CD4-positive, alpha-beta memory T cell (primary cell): Measurements from ENCODE around the gene XPR1. TPM values are rescaled to one million over a fixed set of nuclear protein-coding genes. Genes with fewer than 3 reads are reported as not detected.
A peak's percentile ranks its signal among the peaks of the same experiment; 100 is the strongest.

Source experiments
- CTCF ChIA-PET: fragments of 350-600 bp; sonication (Branson Sonifier 250); formaldehyde crosslinking; loops from one replicate; lab custom pipeline; 2021; ENCODE audit warnings: inconsistent platforms; ENCODE audit not compliant: partially characterized antibody; lab: Charles Lee
- POLR2A ChIA-PET: fragments of 350-600 bp; sonication (Branson Sonifier 250); formaldehyde crosslinking; loops from one replicate; lab custom pipeline; 2021; ENCODE audit not compliant: partially characterized antibody; lab: Charles Lee
- DNase-seq, 5 donors: peaks; one replicate each; pipeline versions ENCODE4 v3.0.0 to v3.0.0-alpha.2; 2020 to 2022; ENCODE audit warnings: mixed read lengths in 1 of 5
- H3K27ac ChIP-seq: one replicate; pipeline ENCODE4 v1.7.0; 2013; ENCODE audit warnings: low read depth, low read length
- H3K27me3 ChIP-seq: 2 replicates; pipeline ENCODE4 v1.7.0; 2013; ENCODE audit warnings: mild to moderate bottlenecking, low read length, moderate library complexity; ENCODE audit not compliant: insufficient read depth
- H3K36me3 ChIP-seq: 2 replicates; pipeline ENCODE4 v1.7.0; 2013; ENCODE audit warnings: mild to moderate bottlenecking, low read length, moderate library complexity; ENCODE audit not compliant: insufficient read depth
- H3K4me1 ChIP-seq: 2 replicates; pipeline ENCODE4 v1.7.0; 2013; ENCODE audit warnings: mild to moderate bottlenecking, low read length, moderate library complexity; ENCODE audit not compliant: insufficient read depth
- H3K4me3 ChIP-seq, 2 donors: one replicate each; pipeline ENCODE4 v1.7.0; 2013; ENCODE audit warnings: low read length in 2 of 2, mild to moderate bottlenecking in 1 of 2
- H3K9me3 ChIP-seq, 2 donors: one replicate each; pipeline ENCODE4 v1.7.0; 2013; ENCODE audit warnings: low read length in 2 of 2, control low read depth in 1 of 2; ENCODE audit not compliant: control insufficient read depth in 1 of 2
- H3K27ac Mint-ChIP-seq, 7 donors: one replicate each; pipeline ENCODE4 v1.8.0; 2020 to 2021; ENCODE audit warnings: mixed read lengths in 7 of 7, mild to moderate bottlenecking in 6 of 7, inconsistent platforms in 3 of 7, moderate library complexity in 3 of 7
- H3K27me3 Mint-ChIP-seq, 2 donors: one replicate each; pipeline ENCODE4 v1.8.0; 2020 to 2021; ENCODE audit warnings: mixed read lengths in 2 of 2
- H3K36me3 Mint-ChIP-seq, 2 donors: one replicate each; pipeline ENCODE4 v1.8.0; 2020 to 2021; ENCODE audit warnings: mixed read lengths in 2 of 2, inconsistent platforms in 1 of 2, mild to moderate bottlenecking in 1 of 2
- H3K4me1 Mint-ChIP-seq, 4 donors: one replicate each; pipeline ENCODE4 v1.8.0; 2020 to 2021; ENCODE audit warnings: mixed read lengths in 4 of 4, mild to moderate bottlenecking in 1 of 4
- H3K4me3 Mint-ChIP-seq, 8 donors: one replicate each; pipeline ENCODE4 v1.8.0; 2020 to 2021; ENCODE audit warnings: mixed read lengths in 8 of 8, mild to moderate bottlenecking in 7 of 8, moderate library complexity in 6 of 8, inconsistent platforms in 3 of 8
- H3K9me3 Mint-ChIP-seq, 8 donors: one replicate each; pipeline ENCODE4 v1.8.0; 2020 to 2021; ENCODE audit warnings: mixed read lengths in 8 of 8, mild to moderate bottlenecking in 5 of 8, inconsistent platforms in 3 of 8, moderate library complexity in 1 of 8
- intact Hi-C: fragments of 100-400 bp; cut with micrococcal nuclease; formaldehyde crosslinking; loops from one replicate; pipeline ENCODE4 v1.15.1; 2023
- polyA plus RNA-seq, 2 donors: library from polyadenylated mRNA; unstranded; fragments of 300-500 nt; fragmentation: Illumina TruSeq; gene quantifications; one replicate each; pipeline ENCODE4 v1.2.3, GENCODE V29; 2021
- total RNA-seq, 2 experiments: library from RNA; stranded (reverse); gene quantifications; one replicate each; pipeline ENCODE4 v1.2.3, GENCODE V29; 2021

The XPR1 gene
- total and polyA plus RNA-seq, 4 experiments from 2014 or later, result 6.5 to 17.0 (median 12.6) TPM

GRCh38 chr1:180633057-180634056, 1.5 kb downstream of the XPR1 start:
- Histone ChIP-seq H3K27ac (peak overlapping the region; percentile 91), H3K27me3 (no peaks in the 10 kb centered on the region), H3K36me3 (no peaks in the 10 kb centered on the region), H3K9me3 (no peaks in the 10 kb centered on the region), H3K4me3 (peak overlapping the region in 1 of 2 donors; percentile 74), H3K4me1 (peaks cover 33% of the 10 kb centered on the region)
- DNase-seq, result no peak
- intact Hi-C loops, result loop anchor here (5.0 to 10.0 kb wide), 6 partner anchors 229 to 761 kb away; partner anchors contain the start of genes CEP350, IER5 and STX6
- Mint-ChIP-seq H3K27ac (no peak overlapping the region), H3K9me3 (no peaks in the 10 kb centered on the region), H3K27me3 (no peaks in the 10 kb centered on the region), H3K4me3 (no peak overlapping the region), H3K36me3 (peaks cover 0 to 5% of the 10 kb centered on the region in 2 donors), H3K4me1 (peaks cover 7 to 13% (median 9%) of the 10 kb centered on the region in 4 donors)
- CTCF ChIA-PET, result interaction anchor here (1.1 to 2.6 kb wide), 4 partner anchors 8 to 229 kb away, joined by 4 to 18 read pairs (median 6); partner anchors contain the start of gene ACBD6
- POLR2A ChIA-PET, result interaction anchor here (2.0 kb wide), 1 partner anchor 389 kb away, joined by 5 read pairs; the partner anchor contains the start of gene STX6

GRCh38 chr1:180636138-180636537, 4.3 kb downstream of the XPR1 start:
- CTCF ChIA-PET, result interaction anchor here (1.0 kb wide), 1 partner anchor 11 kb away, joined by 3 read pairs; no protein-coding TSS in a partner anchor

GRCh38 chr1:180639871-180640270, 8.0 kb downstream of the XPR1 start:
- Mint-ChIP-seq H3K4me3 (no peak overlapping the region), H3K4me1 (peaks cover 20 to 36% (median 24%) of the 10 kb centered on the region in 4 donors), H3K36me3 (peaks cover 0 to 9% of the 10 kb centered on the region in 2 donors), H3K27me3 (no peaks in the 10 kb centered on the region), H3K9me3 (no peaks in the 10 kb centered on the region), H3K27ac (no peak overlapping the region)
- no peak overlapping the region for H3K27ac ChIP-seq
- H3K4me3 ChIP-seq, result no peak overlapping the region
- no peaks in the 10 kb centered on the region for H3K27me3 ChIP-seq
- intact Hi-C loops, result loop anchor here (10.0 kb wide), 1 partner anchor 755 kb away; no protein-coding TSS in a partner anchor
- H3K9me3 ChIP-seq, result no peaks in the 10 kb centered on the region
- no peak for DNase-seq
- CTCF ChIA-PET, result no interaction called here
- H3K4me1 ChIP-seq, result peaks cover 7% of the 10 kb centered on the region
- no peaks in the 10 kb centered on the region for H3K36me3 ChIP-seq
- POLR2A ChIA-PET, result no interaction called here

More at GRCh38 chr1:180636138-180636537, 4.3 kb downstream of the XPR1 start:
- peaks cover 0 to 10% of the 10 kb centered on the region in 2 donors for H3K36me3 Mint-ChIP-seq
- no peak overlapping the region for H3K27ac Mint-ChIP-seq
- Histone ChIP-seq H3K36me3 (no peaks in the 10 kb centered on the region), H3K4me3 (no peak overlapping the region), H3K27ac (no peak overlapping the region), H3K9me3 (no peaks in the 10 kb centered on the region), H3K4me1 (peaks cover 31% of the 10 kb centered on the region), H3K27me3 (no peaks in the 10 kb centered on the region)
- peaks cover 10 to 23% (median 18%) of the 10 kb centered on the region in 4 donors for H3K4me1 Mint-ChIP-seq
- no peaks in the 10 kb centered on the region for H3K27me3 Mint-ChIP-seq
- DNase-seq, result no peak
- H3K4me3 Mint-ChIP-seq, result no peak overlapping the region
- H3K9me3 Mint-ChIP-seq, result no peaks in the 10 kb centered on the region
- intact Hi-C loops, result loop anchor here (10.0 kb wide), 1 partner anchor 759 kb away; no protein-coding TSS in a partner anchor
- POLR2A ChIA-PET, result no interaction called here

- intact Hi-C loops, result no loop called here
- Mint-ChIP-seq H3K36me3 (peaks cover 3 to 11% of the 10 kb centered on the region in 2 donors), H3K27ac (no peak overlapping the region), H3K27me3 (no peaks in the 10 kb centered on the region), H3K9me3 (no peaks in the 10 kb centered on the region), H3K4me3 (no peak overlapping the region), H3K4me1 (peaks cover 25 to 42% (median 28%) of the 10 kb centered on the region in 4 donors)
- Histone ChIP-seq H3K4me1 (peaks cover 1% of the 10 kb centered on the region), H3K27me3 (no peaks in the 10 kb centered on the region), H3K36me3 (no peaks in the 10 kb centered on the region), H3K4me3 (no peak overlapping the region), H3K27ac (no peak overlapping the region), H3K9me3 (no peaks in the 10 kb centered on the region)
- POLR2A ChIA-PET, result no interaction called here
- DNase-seq, result no peak
- CTCF ChIA-PET, result interaction anchor here (1.5 kb wide), 1 partner anchor 8 kb away, joined by 5 read pairs; the partner anchor contains the start of gene XPR1
Measured at GRCh38 chr1:180640531-180640949, 8.7 kb downstream of the XPR1 start.

- H3K27ac ChIP-seq, result no peak overlapping the region
- peaks cover 4 to 21% of the 10 kb centered on the region in 2 donors for H3K36me3 Mint-ChIP-seq
- POLR2A ChIA-PET, result no interaction called here
- no peak overlapping the region for H3K4me3 Mint-ChIP-seq
- no peaks in the 10 kb centered on the region for H3K9me3 ChIP-seq
- intact Hi-C loops, result no loop called here
- CTCF ChIA-PET, result interaction anchor here (1.5 kb wide), 1 partner anchor 9 kb away, joined by 5 read pairs; the partner anchor contains the start of gene XPR1
- H3K9me3 Mint-ChIP-seq, result no peaks in the 10 kb centered on the region
- no peak overlapping the region for H3K4me3 ChIP-seq
- H3K27me3 ChIP-seq, result no peaks in the 10 kb centered on the region
- no peak overlapping the region for H3K27ac Mint-ChIP-seq
- no peak for DNase-seq
- no peaks in the 10 kb centered on the region for H3K36me3 ChIP-seq
- H3K4me1 Mint-ChIP-seq, result peaks cover 25 to 48% (median 36%) of the 10 kb centered on the region in 4 donors
- no peaks in the 10 kb centered on the region for H3K27me3 Mint-ChIP-seq
- no peaks in the 10 kb centered on the region for H3K4me1 ChIP-seq
Measured at GRCh38 chr1:180641662-180642061, 9.8 kb downstream of the XPR1 start.

GRCh38 chr1:180642781-180643180, 11.0 kb downstream of the XPR1 start:
- POLR2A ChIA-PET, result no interaction called here
- H3K27me3 ChIP-seq, result no peaks in the 10 kb centered on the region
- CTCF ChIA-PET, result no interaction called here
- DNase-seq, result no peak
- Mint-ChIP-seq H3K4me3 (no peak overlapping the region), H3K9me3 (no peaks in the 10 kb centered on the region), H3K27me3 (no peaks in the 10 kb centered on the region), H3K4me1 (peaks cover 27 to 56% (median 43%) of the 10 kb centered on the region in 4 donors), H3K36me3 (peaks cover 4 to 21% of the 10 kb centered on the region in 2 donors), H3K27ac (peak overlapping the region in 2 of 7 donors; percentile 36 to 53)
- H3K4me3 ChIP-seq, result no peak overlapping the region
- H3K27ac ChIP-seq, result no peak overlapping the region
- intact Hi-C loops, result no loop called here
- no peaks in the 10 kb centered on the region for H3K4me1 ChIP-seq
- H3K9me3 ChIP-seq, result no peaks in the 10 kb centered on the region
- H3K36me3 ChIP-seq, result no peaks in the 10 kb centered on the region

GRCh38 chr1:180643693-180644092, 11.9 kb downstream of the XPR1 start:
- Mint-ChIP-seq H3K9me3 (no peaks in the 10 kb centered on the region), H3K27me3 (no peaks in the 10 kb centered on the region), H3K27ac (no peak overlapping the region), H3K4me1 (peaks cover 27 to 56% (median 43%) of the 10 kb centered on the region in 4 donors), H3K4me3 (no peak overlapping the region), H3K36me3 (peaks cover 4 to 21% of the 10 kb centered on the region in 2 donors)
- no peaks in the 10 kb centered on the region for H3K9me3 ChIP-seq
- DNase-seq, result no peak
- CTCF ChIA-PET, result no interaction called here
- H3K27me3 ChIP-seq, result no peaks in the 10 kb centered on the region
- intact Hi-C loops, result no loop called here
- no peak overlapping the region for H3K4me3 ChIP-seq
- POLR2A ChIA-PET, result no interaction called here
- H3K27ac ChIP-seq, result no peak overlapping the region
- H3K4me1 ChIP-seq, result no peaks in the 10 kb centered on the region
- no peaks in the 10 kb centered on the region for H3K36me3 ChIP-seq
